ENCODE measurements around the gene IGSF21. TPM values are rescaled to one million over a fixed set of nuclear protein-coding genes. Genes with fewer than 3 reads are reported as not detected.

IGSF21 gene
- total and polyA plus RNA-seq, 4 donors: 0.31 to 1.5 (median 0.88) TPM

- DNase-seq (ENCODE audit: low spot score): no peak
- Histone ChIP-seq H3K9me3 (ENCODE audit: control insufficient read depth in 4 of 4, low read length in 3 of 4) (peaks cover 0 to 12% (median 6%) of the 10 kb centered on the region in 4 donors), H3K27me3 (ENCODE audit: control insufficient read depth in 4 of 4, insufficient read depth in 4 of 4, low read length in 3 of 4) (peaks cover 0 to 3% (median under 1%) of the 10 kb centered on the region in 4 donors), H3K4me3 (ENCODE audit: low read depth in 1 of 3, low read length in 3 of 3) (no peak overlapping the region), H3K4me1 (ENCODE audit: control insufficient read depth in 4 of 4, insufficient read depth in 4 of 4, low read length in 3 of 4) (no peaks in the 10 kb centered on the region), H3K36me3 (ENCODE audit: control insufficient read depth in 4 of 4, insufficient read depth in 3 of 4, low read depth in 1 of 4, low read length in 3 of 4) (no peaks in the 10 kb centered on the region), H3K9ac (ENCODE audit: low read depth in 1 of 2, low read length in 2 of 2) (no peak overlapping the region), H3K27ac (ENCODE audit: low read depth in 1 of 2, low read length in 2 of 2) (no peak overlapping the region)
- whole genome bisulfite sequencing: 92% methylated on average over 1 of the region's 1 CpG
- no peak for TF ChIP-seq GABPA (IDR thresholded peaks at IDR 0.05 in 1 of 2, conservative IDR thresholded peaks at IDR 0.05 in 1 of 2)
- no peak for TF ChIP-seq RXRA (IDR thresholded peaks at IDR 0.05)
- no peak for TF ChIP-seq REST (IDR thresholded peaks at IDR 0.05)
- no peak for TF ChIP-seq YY1 (IDR thresholded peaks at IDR 0.05)
- TF ChIP-seq ZBTB33 (IDR thresholded peaks at IDR 0.05): no peak
- no peak for TF ChIP-seq HNF4G (IDR thresholded peaks at IDR 0.05)
- no peak for TF ChIP-seq JUND (IDR thresholded peaks at IDR 0.05)
- TF ChIP-seq FOXA2 (IDR thresholded peaks at IDR 0.05): no peak
- no peak for TF ChIP-seq ATF3 (IDR thresholded peaks at IDR 0.05)
- TF ChIP-seq RAD21 (IDR thresholded peaks at IDR 0.05): no peak
- TF ChIP-seq NR2F2 (IDR thresholded peaks at IDR 0.05): no peak
- TF ChIP-seq SP1 (IDR thresholded peaks at IDR 0.05): no peak
- TF ChIP-seq FOXA1 (IDR thresholded peaks at IDR 0.05): no peak
- no peak for TF ChIP-seq TAF1 (conservative IDR thresholded peaks at IDR 0.05)
- no peak for TF ChIP-seq HNF4A (conservative IDR thresholded peaks at IDR 0.05)
- no peak for TF ChIP-seq EGR1 (IDR thresholded peaks at IDR 0.05; ENCODE audit: low read depth in 2 of 2)
These were observed 122.0 kb downstream of the IGSF21 start for GRCh38 chr1:18229625-18230024.

- WGBS: 52% methylated on average over 6 of the region's 6 CpGs
- Histone ChIP-seq H3K9me3 (ENCODE audit: control insufficient read depth in 4 of 4, low read length in 3 of 4) (peaks cover 0 to 12% (median 6%) of the 10 kb centered on the region in 4 donors), H3K27ac (ENCODE audit: low read depth in 1 of 2, low read length in 2 of 2) (no peak overlapping the region), H3K4me1 (ENCODE audit: control insufficient read depth in 4 of 4, insufficient read depth in 4 of 4, low read length in 3 of 4) (no peaks in the 10 kb centered on the region), H3K9ac (ENCODE audit: low read depth in 1 of 2, low read length in 2 of 2) (no peak overlapping the region), H3K36me3 (ENCODE audit: control insufficient read depth in 4 of 4, insufficient read depth in 3 of 4, low read depth in 1 of 4, low read length in 3 of 4) (no peaks in the 10 kb centered on the region), H3K27me3 (ENCODE audit: control insufficient read depth in 4 of 4, insufficient read depth in 4 of 4, low read length in 3 of 4) (peaks cover 0 to 3% (median under 1%) of the 10 kb centered on the region in 4 donors), H3K4me3 (ENCODE audit: low read depth in 1 of 3, low read length in 3 of 3) (no peak overlapping the region)
- DNase-seq (ENCODE audit: low spot score): no peak
- TF ChIP-seq JUND (IDR thresholded peaks at IDR 0.05) (no peak), RAD21 (IDR thresholded peaks at IDR 0.05) (no peak), REST (IDR thresholded peaks at IDR 0.05) (no peak), ZBTB33 (IDR thresholded peaks at IDR 0.05) (no peak), ATF3 (IDR thresholded peaks at IDR 0.05) (no peak), MAX (IDR thresholded peaks at IDR 0.05) (no peak), CTCF (IDR thresholded peaks at IDR 0.05; ENCODE audit: low read depth, low read length, missing input control) (no peak), RXRA (IDR thresholded peaks at IDR 0.05) (no peak), NR2F2 (IDR thresholded peaks at IDR 0.05) (no peak), FOXA1 (IDR thresholded peaks at IDR 0.05) (no peak), FOXA2 (IDR thresholded peaks at IDR 0.05) (no peak), YY1 (IDR thresholded peaks at IDR 0.05) (no peak), GABPA (IDR thresholded peaks at IDR 0.05 in 1 of 2, conservative IDR thresholded peaks at IDR 0.05 in 1 of 2) (no peak)
These were observed 122.7 kb downstream of the IGSF21 start for GRCh38 chr1:18230321-18230720.

Data from liver (tissue), 9 donors.